HepG2 (cell line): ENCODE results near the gene MT1G. TPM values are rescaled to one million over a fixed set of nuclear protein-coding genes. Genes with fewer than 3 reads are reported as not detected.

Experiments used
- ATF6 ChIP-seq: sonication (generic); formaldehyde crosslinking; conservative IDR thresholded peaks from 2 replicates; pipeline ENCODE4 v1.4.0; 2020; ENCODE audit warnings: missing genetic modification reagents
- CHCHD3 ChIP-seq: sonication (generic); formaldehyde crosslinking; IDR thresholded peaks from 2 replicates; pipeline ENCODE4 v1.8.0; 2022; ENCODE audit warnings: mild to moderate bottlenecking, missing genetic modification reagents, moderate library complexity
- FOXP4 ChIP-seq: sonication (generic); formaldehyde crosslinking; IDR thresholded peaks from 2 replicates; pipeline ENCODE4 v1.4.0; 2020; ENCODE audit warnings: missing genetic modification reagents
- KLF13 ChIP-seq: sonication (generic); formaldehyde crosslinking; IDR thresholded peaks from 2 replicates; pipeline ENCODE4 v1.4.0; 2020; ENCODE audit warnings: mild to moderate bottlenecking, missing genetic modification reagents
- LBX2 ChIP-seq: sonication (generic); formaldehyde crosslinking; IDR thresholded peaks from 2 replicates; pipeline ENCODE4 v1.5.0; 2020; ENCODE audit warnings: missing genetic modification reagents, mild to moderate bottlenecking, borderline replicate concordance
- MAZ ChIP-seq, 2 experiments: sonication (generic) in 1 of 2; formaldehyde crosslinking in 1 of 2; IDR thresholded peaks; 2 replicates each; pipeline versions ENCODE4 v1.5.0 to v1.6.1; 2012 to 2020; ENCODE audit warnings: low read depth in 2 of 2, mild to moderate bottlenecking in 2 of 2, borderline replicate concordance in 1 of 2, improper control_type of control experiment in 1 of 2, low read length in 1 of 2, missing genetic modification reagents in 1 of 2, moderate library complexity in 1 of 2
- PLRG1 ChIP-seq: fragments of 450-650 bp; conservative IDR thresholded peaks from 2 replicates; pipeline ENCODE4 v1.6.1; 2016
- POGK ChIP-seq: sonication (generic); formaldehyde crosslinking; conservative IDR thresholded peaks from 2 replicates; pipeline ENCODE4 v1.8.0; 2022; ENCODE audit warnings: mild to moderate bottlenecking, moderate library complexity, missing genetic modification reagents
- SAFB2 ChIP-seq: sonication (generic); formaldehyde crosslinking; IDR thresholded peaks from 2 replicates; pipeline ENCODE4 v1.5.1; 2020; ENCODE audit warnings: missing genetic modification reagents, low read depth, mild to moderate bottlenecking, borderline replicate concordance
- SUZ12 ChIP-seq: fragments of 150-350 bp; IDR thresholded peaks from 2 replicates; pipeline ENCODE4 v1.6.1; 2014; ENCODE audit warnings: low read depth, low read length
- ZBTB4 ChIP-seq: sonication (generic); formaldehyde crosslinking; IDR thresholded peaks from 2 replicates; pipeline ENCODE4 v1.4.0; 2020; ENCODE audit warnings: missing genetic modification reagents, mild to moderate bottlenecking, borderline replicate concordance
- ZNF230 ChIP-seq: sonication (generic); formaldehyde crosslinking; IDR thresholded peaks from 2 replicates; pipeline ENCODE4 v1.4.0; 2020; ENCODE audit warnings: mild to moderate bottlenecking, missing genetic modification reagents
- ZNF329 ChIP-seq: sonication (generic); formaldehyde crosslinking; IDR thresholded peaks from 2 replicates; pipeline ENCODE4 v1.9.0; 2021; ENCODE audit warnings: low read depth, mild to moderate bottlenecking, missing genetic modification reagents
- ZNF550 ChIP-seq: sonication (generic); formaldehyde crosslinking; IDR thresholded peaks from 2 replicates; pipeline ENCODE4 v1.4.0; 2020; ENCODE audit warnings: mild to moderate bottlenecking, missing genetic modification reagents, borderline replicate concordance
- ZNF570 ChIP-seq: sonication (generic); formaldehyde crosslinking; IDR thresholded peaks from 2 replicates; pipeline ENCODE4 v1.4.0; 2020; ENCODE audit warnings: mild to moderate bottlenecking, missing genetic modification reagents, borderline replicate concordance
- ZNF572 ChIP-seq: sonication (generic); formaldehyde crosslinking; IDR thresholded peaks from 2 replicates; pipeline ENCODE4 v1.5.1; 2020; ENCODE audit warnings: mild to moderate bottlenecking, missing genetic modification reagents
- ZNF605 ChIP-seq: sonication (generic); formaldehyde crosslinking; IDR thresholded peaks from 2 replicates; pipeline ENCODE4 v1.8.0; 2022; ENCODE audit warnings: mild to moderate bottlenecking, missing genetic modification reagents
- polyA plus RNA-seq, 8 experiments: library from polyadenylated mRNA; depleted of rRNA in 3 of 8; stranded (reverse) in 7 of 8; unstranded in 1 of 8; fragments of >200 nt; fragmentation: Illumina TruSeq in 4 of 8; extraction: Trizol in 4 of 8; gene quantifications; 2 replicates each; pipeline versions ENCODE4 v1.2.1 to v1.2.3, GENCODE V29; 2011 to 2016; ENCODE audit warnings: low read depth in 4 of 8, missing spikeins in 1 of 8, mixed read lengths in 1 of 8; ENCODE audit not compliant: insufficient read depth in 1 of 8
- total RNA-seq, 5 experiments: library from RNA; depleted of rRNA; stranded (reverse); fragments of >200 nt; fragmentation: Illumina TruSeq; extraction: Trizol; gene quantifications; 2 replicates each; pipeline ENCODE4 v1.2.3, GENCODE V29; 2016; ENCODE audit warnings: low read depth in 1 of 5

Gene MT1G
- total and polyA plus RNA-seq, 2 of the 13 experiments (the other 11 are each of a cell fraction or from before 2014, with no cell fraction given), result 3.6 to 377 TPM

- no peak for TF ChIP-seq ATF6 (CRISPR knock-in tag)
- TF ChIP-seq ZNF329 (CRISPR knock-in tag), result 0 out of 2 replicates have a peak, but pooled peaks have one; percentile 15
- no peak for TF ChIP-seq SUZ12
- no peak for TF ChIP-seq LBX2 (CRISPR knock-in tag)
- TF ChIP-seq ZNF550 (CRISPR knock-in tag), result no peak
- no peak for TF ChIP-seq CHCHD3 (CRISPR knock-in tag)
- TF ChIP-seq KLF13 (CRISPR knock-in tag), result no peak
- TF ChIP-seq SAFB2 (CRISPR knock-in tag), result no peak
- TF ChIP-seq ZBTB4 (CRISPR knock-in tag), result no peak
- TF ChIP-seq ZNF572 (CRISPR knock-in tag), result no peak
- no peak for TF ChIP-seq PLRG1
- TF ChIP-seq MAZ (IDR thresholded peaks at IDR 0.05; ENCODE audit: borderline replicate concordance, low read depth, low read length), result no peak
- no peak for TF ChIP-seq MAZ (CRISPR knock-in tag; IDR thresholded peaks at IDR 0.05; ENCODE audit: low read depth)
- no peak for TF ChIP-seq POGK (CRISPR knock-in tag)
- TF ChIP-seq FOXP4 (CRISPR knock-in tag), result no peak
- TF ChIP-seq ZNF570 (CRISPR knock-in tag), result no peak
- TF ChIP-seq ZNF605 (CRISPR knock-in tag), result no peak
- 0 out of 2 replicates have a peak, but pooled peaks have one; percentile 23 for TF ChIP-seq ZNF230 (CRISPR knock-in tag)
These were observed 29.8 kb downstream of the MT1G start, which contains the start of gene MT1A (continued) for GRCh38 chr16:56637814-56638750.
